GM12878 (cell line): Measurements from ENCODE around the gene TECTB. TPM values are rescaled to one million over a fixed set of nuclear protein-coding genes. Genes with fewer than 3 reads are reported as not detected.

Experiments used
- ATAC-seq: fragments of 200-7000 bp; cut with Tn5 transposase; 3 replicates; pipeline ENCODE4 v1.9.1; 2020; ENCODE audit warnings: mild to moderate bottlenecking, moderate library complexity
- BruUV-seq: library from RNA; stranded (reverse); fragments of 400-500 nt; replicated peaks from 2 replicates; lab custom pipeline; 2021; lab: Mats Ljungman, UMichigan
- CTCF ChIA-PET: fragments of 300-600 bp; sonication (Branson Sonifier 250); formaldehyde crosslinking; extraction: SDS; loops from one replicate; lab custom pipeline; 2021; ENCODE audit warnings: inconsistent platforms; lab: Yijun Ruan, JAX
- POLR2A ChIA-PET: fragments of 350-600 bp; formaldehyde crosslinking; extraction: SDS; loops from one replicate; lab custom pipeline; 2021; ENCODE audit warnings: inconsistent platforms; lab: Charles Lee
- RAD21 ChIA-PET: fragments of 300-600 bp; sonication (Branson Sonifier 250); formaldehyde crosslinking; loops from one replicate; lab custom pipeline; 2023; ENCODE audit warnings: antibody characterized with exemption; ENCODE audit not compliant: unreplicated experiment; lab: Charles Lee
- SMC1A ChIA-PET: fragments of 300-600 bp; sonication (Branson Sonifier 250); formaldehyde crosslinking; loops from one replicate; lab custom pipeline; 2023; ENCODE audit not compliant: unreplicated experiment, uncharacterized antibody; lab: Charles Lee
- DNase-seq: peaks from one replicate; pipeline ENCODE4 v3.0.0-alpha.2; 2011; ENCODE audit warnings: low read depth, low spot score
- FAIRE-seq: peaks from 3 replicates; lab custom pipeline; 2011; peaks lifted over from hg19 to GRCh38; lab: Jason Lieb, UNC
- H2AFZ ChIP-seq: 2 replicates; pipeline ENCODE4 v1.6.0; 2011; ENCODE audit warnings: low read depth, low read length, control low read depth; ENCODE audit not compliant: control insufficient read depth
- H3K27ac ChIP-seq: 2 replicates; pipeline ENCODE4 v1.5.1; 2011; ENCODE audit warnings: control low read depth; ENCODE audit not compliant: control insufficient read depth, insufficient read depth
- H3K27me3 ChIP-seq, 2 experiments: replicated peaks in 1 of 2; 2 replicates each; pipeline versions ENCODE4 v1.6.0 to v1.6.1; 2011; ENCODE audit warnings: low read length in 1 of 2; ENCODE audit not compliant: control insufficient read depth in 2 of 2, insufficient read depth in 2 of 2
- H3K36me3 ChIP-seq, 2 experiments: 2 replicates each; pipeline ENCODE4 v1.5.1; 2011; ENCODE audit warnings: low read length in 1 of 2; ENCODE audit not compliant: control insufficient read depth in 2 of 2, insufficient read depth in 2 of 2
- H3K4me1 ChIP-seq: 2 replicates; pipeline ENCODE4 v1.6.1; 2011; ENCODE audit warnings: mild to moderate bottlenecking, low read length, moderate library complexity, mixed read lengths; ENCODE audit not compliant: control insufficient read depth, insufficient read depth
- H3K4me2 ChIP-seq: 2 replicates; pipeline ENCODE4 v1.6.0; 2011; ENCODE audit warnings: control low read depth; ENCODE audit not compliant: control insufficient read depth, insufficient read depth
- H3K4me3 ChIP-seq: fragments of 200-600 bp; sonication (generic); 2 replicates; pipeline ENCODE4 v1.5.1; 2016
- H3K79me2 ChIP-seq: 2 replicates; pipeline ENCODE4 v1.6.0; 2011; ENCODE audit warnings: low read length; ENCODE audit not compliant: control insufficient read depth, insufficient read depth
- H3K9ac ChIP-seq: 2 replicates; pipeline ENCODE4 v1.8.0; 2011; ENCODE audit warnings: low read length, control low read depth, mixed read lengths; ENCODE audit not compliant: control insufficient read depth, insufficient read depth
- H3K9me3 ChIP-seq: replicated peaks from 3 replicates; pipeline ENCODE4 v1.5.1; 2011; ENCODE audit warnings: mild to moderate bottlenecking, low read length; ENCODE audit not compliant: control insufficient read depth, insufficient read depth
- H4K20me1 ChIP-seq: 2 replicates; pipeline ENCODE4 v1.6.0; 2011; ENCODE audit not compliant: control insufficient read depth, insufficient read depth
- BACH1 ChIP-seq: fragments of 450-650 bp; IDR thresholded peaks from 2 replicates; pipeline ENCODE4 v1.6.1; 2017; ENCODE audit warnings: mild to moderate bottlenecking, borderline replicate concordance
- CEBPB ChIP-seq, 2 experiments: fragments of 150-350 bp in 1 of 2; IDR thresholded peaks; 2 replicates each; pipeline ENCODE4 v1.6.1; 2012 to 2014; ENCODE audit warnings: low read depth in 2 of 2, low read length in 2 of 2, borderline replicate concordance in 1 of 2, inconsistent platforms in 1 of 2
- EP300 ChIP-seq, 2 experiments: fragments of 150-350 bp in 1 of 2; IDR thresholded peaks; 2 replicates each; pipeline ENCODE4 v1.6.1; 2011 to 2012; ENCODE audit warnings: low read depth in 2 of 2, low read length in 2 of 2, borderline replicate concordance in 1 of 2, improper control_type of control experiment in 1 of 2, inconsistent platforms in 1 of 2; ENCODE audit not compliant: control insufficient read depth in 1 of 2
- ESRRA ChIP-seq: IDR thresholded peaks from 2 replicates; pipeline ENCODE4 v1.6.1; 2012; ENCODE audit warnings: mild to moderate bottlenecking, low read length, improper control_type of control experiment
- FOXK2 ChIP-seq: fragments of 450-650 bp; IDR thresholded peaks from 2 replicates; pipeline ENCODE4 v1.6.1; 2017; ENCODE audit warnings: mild to moderate bottlenecking, moderate library complexity
- TAF1 ChIP-seq: IDR thresholded peaks from 2 replicates; pipeline ENCODE4 v1.6.1; 2011; ENCODE audit warnings: mild to moderate bottlenecking, low read depth, low read length, borderline replicate concordance
- WGBS: methylation state at CpG from one replicate; pipeline ENCODE4 v1.1.6; 2016; ENCODE audit warnings: low lambda C conversion rate; ENCODE audit not compliant: insufficient replicate concordance, insufficient coverage; ENCODE audit errors: missing lambda C conversion rate; 5-methylcytosine and 5-hydroxymethylcytosine counted together
- in situ Hi-C: fragments of 300-500 bp; cut with MboI; formaldehyde crosslinking; loops from 9 replicates; pipeline ENCODE4 v1.14.3; 2018; ENCODE audit warnings: mixed read lengths
- intact Hi-C: fragments of 100-400 bp; cut with micrococcal nuclease; formaldehyde crosslinking; loops from one replicate; pipeline ENCODE4 v1.14.2; 2022; ENCODE audit not compliant: unreplicated experiment
- polyA plus RNA-seq, 11 experiments: library from polyadenylated mRNA; depleted of rRNA in 4 of 11; unstranded in 6 of 11; stranded (reverse) in 5 of 11; fragments of >200 nt; fragmentation: Nextera tagmentation in 4 of 11; fragmentation: Illumina TruSeq in 1 of 11; extraction: Ambion mirVana in 4 of 11; extraction: Trizol in 1 of 11; gene quantifications; 1 replicate in 1 of 11; 2 replicates in 10 of 11; pipeline versions ENCODE4 v1.2.1 to v1.2.3, GENCODE V29; 2011 to 2016; ENCODE audit warnings: inconsistent platforms in 2 of 11, missing spikeins in 2 of 11, low read depth in 1 of 11
- total RNA-seq, 4 experiments: library from RNA; depleted of rRNA in 3 of 4; stranded (reverse); fragments of >200 nt in 3 of 4; fragmentation: Illumina TruSeq in 1 of 4; extraction: Trizol in 1 of 4; gene quantifications; 2 replicates each; pipeline versions ENCODE4 v1.2.1 to v1.2.3, GENCODE V29; 2013 to 2021
- TF ChIP-seq, protein P1 (sequence below): fragments of 450-650 bp; IDR thresholded peaks from 2 replicates; pipeline ENCODE4 v1.6.1; 2018; ENCODE audit warnings: borderline replicate concordance, mild to moderate bottlenecking; ENCODE audit not compliant: partially characterized antibody
- TF ChIP-seq, protein P2 (sequence below): fragments of 450-650 bp; formaldehyde crosslinking; IDR thresholded peaks from 2 replicates; pipeline ENCODE4 v1.4.0; 2020; ENCODE audit warnings: mild to moderate bottlenecking, moderate library complexity
- TF ChIP-seq, protein P3 (sequence below): fragments of 450-650 bp; conservative IDR thresholded peaks from 2 replicates; pipeline ENCODE4 v1.6.1; 2017; ENCODE audit warnings: mild to moderate bottlenecking, moderate library complexity

TECTB gene
- total and polyA plus RNA-seq, 10 of the 15 experiments (the other 5 are each of a cell fraction or from before 2014, with no cell fraction given), result not detected

DNA sequence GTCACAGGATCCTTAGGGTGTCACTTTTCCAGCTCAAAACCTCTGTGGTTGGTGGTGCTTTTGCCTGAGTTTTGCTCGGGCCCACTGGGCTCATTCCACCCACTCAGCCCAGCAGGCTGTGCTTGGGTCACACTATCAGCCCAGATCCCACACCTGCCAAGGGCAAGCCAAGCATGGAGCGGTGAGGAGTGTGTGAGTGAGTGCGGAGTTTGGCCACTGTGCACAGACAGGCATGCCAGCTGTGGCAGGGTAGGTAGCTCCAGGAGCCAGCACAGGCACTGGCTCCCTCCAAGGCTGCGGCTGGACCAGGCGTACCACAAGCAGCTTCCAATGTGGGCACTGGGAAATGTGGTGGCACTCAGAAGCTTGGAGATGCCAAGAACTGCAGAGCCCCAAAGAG lies 43.9 kb upstream of the TECTB start (continued):
- TF ChIP-seq, protein P1, sequence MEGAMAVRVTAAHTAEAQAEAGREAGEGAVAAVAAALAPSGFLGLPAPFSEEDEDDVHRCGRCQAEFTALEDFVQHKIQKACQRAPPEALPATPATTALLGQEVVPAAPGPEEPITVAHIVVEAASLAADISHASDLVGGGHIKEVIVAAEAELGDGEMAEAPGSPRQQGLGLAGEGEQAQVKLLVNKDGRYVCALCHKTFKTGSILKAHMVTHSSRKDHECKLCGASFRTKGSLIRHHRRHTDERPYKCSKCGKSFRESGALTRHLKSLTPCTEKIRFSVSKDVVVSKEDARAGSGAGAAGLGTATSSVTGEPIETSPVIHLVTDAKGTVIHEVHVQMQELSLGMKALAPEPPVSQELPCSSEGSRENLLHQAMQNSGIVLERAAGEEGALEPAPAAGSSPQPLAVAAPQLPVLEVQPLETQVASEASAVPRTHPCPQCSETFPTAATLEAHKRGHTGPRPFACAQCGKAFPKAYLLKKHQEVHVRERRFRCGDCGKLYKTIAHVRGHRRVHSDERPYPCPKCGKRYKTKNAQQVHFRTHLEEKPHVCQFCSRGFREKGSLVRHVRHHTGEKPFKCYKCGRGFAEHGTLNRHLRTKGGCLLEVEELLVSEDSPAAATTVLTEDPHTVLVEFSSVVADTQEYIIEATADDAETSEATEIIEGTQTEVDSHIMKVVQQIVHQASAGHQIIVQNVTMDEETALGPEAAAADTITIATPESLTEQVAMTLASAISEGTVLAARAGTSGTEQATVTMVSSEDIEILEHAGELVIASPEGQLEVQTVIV, result no peak
- TF ChIP-seq, protein P2, sequence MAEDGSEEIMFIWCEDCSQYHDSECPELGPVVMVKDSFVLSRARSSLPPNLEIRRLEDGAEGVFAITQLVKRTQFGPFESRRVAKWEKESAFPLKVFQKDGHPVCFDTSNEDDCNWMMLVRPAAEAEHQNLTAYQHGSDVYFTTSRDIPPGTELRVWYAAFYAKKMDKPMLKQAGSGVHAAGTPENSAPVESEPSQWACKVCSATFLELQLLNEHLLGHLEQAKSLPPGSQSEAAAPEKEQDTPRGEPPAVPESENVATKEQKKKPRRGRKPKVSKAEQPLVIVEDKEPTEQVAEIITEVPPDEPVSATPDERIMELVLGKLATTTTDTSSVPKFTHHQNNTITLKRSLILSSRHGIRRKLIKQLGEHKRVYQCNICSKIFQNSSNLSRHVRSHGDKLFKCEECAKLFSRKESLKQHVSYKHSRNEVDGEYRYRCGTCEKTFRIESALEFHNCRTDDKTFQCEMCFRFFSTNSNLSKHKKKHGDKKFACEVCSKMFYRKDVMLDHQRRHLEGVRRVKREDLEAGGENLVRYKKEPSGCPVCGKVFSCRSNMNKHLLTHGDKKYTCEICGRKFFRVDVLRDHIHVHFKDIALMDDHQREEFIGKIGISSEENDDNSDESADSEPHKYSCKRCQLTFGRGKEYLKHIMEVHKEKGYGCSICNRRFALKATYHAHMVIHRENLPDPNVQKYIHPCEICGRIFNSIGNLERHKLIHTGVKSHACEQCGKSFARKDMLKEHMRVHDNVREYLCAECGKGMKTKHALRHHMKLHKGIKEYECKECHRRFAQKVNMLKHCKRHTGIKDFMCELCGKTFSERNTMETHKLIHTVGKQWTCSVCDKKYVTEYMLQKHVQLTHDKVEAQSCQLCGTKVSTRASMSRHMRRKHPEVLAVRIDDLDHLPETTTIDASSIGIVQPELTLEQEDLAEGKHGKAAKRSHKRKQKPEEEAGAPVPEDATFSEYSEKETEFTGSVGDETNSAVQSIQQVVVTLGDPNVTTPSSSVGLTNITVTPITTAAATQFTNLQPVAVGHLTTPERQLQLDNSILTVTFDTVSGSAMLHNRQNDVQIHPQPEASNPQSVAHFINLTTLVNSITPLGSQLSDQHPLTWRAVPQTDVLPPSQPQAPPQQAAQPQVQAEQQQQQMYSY, result no peak

DNA sequence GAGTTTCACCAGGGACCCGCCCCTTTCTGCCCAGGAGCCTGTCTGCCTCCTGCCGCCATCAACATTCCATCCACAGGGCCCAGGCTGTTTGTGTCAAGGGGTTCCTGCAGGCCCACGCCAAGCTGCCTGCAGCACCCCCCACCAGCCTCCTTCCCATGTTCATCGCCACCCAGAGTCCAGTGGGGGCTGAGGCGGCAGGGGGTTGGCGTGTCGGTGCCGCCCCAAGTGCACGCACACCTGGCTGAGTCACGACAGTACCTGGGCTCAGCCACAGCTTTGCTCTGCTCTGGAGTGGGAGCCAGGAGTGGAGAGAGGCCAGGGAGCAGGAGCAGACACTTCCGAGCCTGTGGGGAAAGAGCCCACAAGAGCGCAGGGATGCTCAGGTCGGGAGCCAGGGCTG lies 42.8 kb upstream of the TECTB start:
- no peak for FAIRE-seq
- intact Hi-C loops, result no loop called here

More for the DNA sequence above, 42.8 kb upstream of the TECTB start:
- Histone ChIP-seq H4K20me1 (no peaks in the 10 kb centered on the region), H3K27me3 (no peaks in the 10 kb centered on the region), H3K9ac (no peak overlapping the region), H3K27ac (no peak overlapping the region)
- RAD21 ChIA-PET, result no interaction called here
- in situ Hi-C loops, result no loop called here
- SMC1A ChIA-PET, result no interaction called here
- no peak for ATAC-seq
- TF ChIP-seq BACH1 (no peak), CEBPB (IDR thresholded peaks at IDR 0.05; ENCODE audit: borderline replicate concordance in 1 of 2, low read depth in 2 of 2, low read length in 2 of 2) (no peak), ESRRA (no peak), EP300 (IDR thresholded peaks at IDR 0.05; ENCODE audit: borderline replicate concordance in 1 of 2, control insufficient read depth in 1 of 2, low read depth in 2 of 2, low read length in 2 of 2) (no peak), TAF1 (no peak), FOXK2 (no peak)
- TF ChIP-seq, protein P3, sequence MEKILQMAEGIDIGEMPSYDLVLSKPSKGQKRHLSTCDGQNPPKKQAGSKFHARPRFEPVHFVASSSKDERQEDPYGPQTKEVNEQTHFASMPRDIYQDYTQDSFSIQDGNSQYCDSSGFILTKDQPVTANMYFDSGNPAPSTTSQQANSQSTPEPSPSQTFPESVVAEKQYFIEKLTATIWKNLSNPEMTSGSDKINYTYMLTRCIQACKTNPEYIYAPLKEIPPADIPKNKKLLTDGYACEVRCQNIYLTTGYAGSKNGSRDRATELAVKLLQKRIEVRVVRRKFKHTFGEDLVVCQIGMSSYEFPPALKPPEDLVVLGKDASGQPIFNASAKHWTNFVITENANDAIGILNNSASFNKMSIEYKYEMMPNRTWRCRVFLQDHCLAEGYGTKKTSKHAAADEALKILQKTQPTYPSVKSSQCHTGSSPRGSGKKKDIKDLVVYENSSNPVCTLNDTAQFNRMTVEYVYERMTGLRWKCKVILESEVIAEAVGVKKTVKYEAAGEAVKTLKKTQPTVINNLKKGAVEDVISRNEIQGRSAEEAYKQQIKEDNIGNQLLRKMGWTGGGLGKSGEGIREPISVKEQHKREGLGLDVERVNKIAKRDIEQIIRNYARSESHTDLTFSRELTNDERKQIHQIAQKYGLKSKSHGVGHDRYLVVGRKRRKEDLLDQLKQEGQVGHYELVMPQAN, result no peak
- TF ChIP-seq, all 136 proteins: peak for 0
- Histone ChIP-seq H3K4me2 (no peak overlapping the region), H3K4me1 (no peaks in the 10 kb centered on the region), H3K79me2 (no peaks in the 10 kb centered on the region), H3K4me3 (no peak overlapping the region), H3K36me3 (no peaks in the 10 kb centered on the region), H3K9me3 (peaks cover 4% of the 10 kb centered on the region; the same call in 1 of the 3 replicates), H2AFZ (no peak overlapping the region)
- WGBS, result 59% methylated on average over 13 of the region's 13 CpGs
- BruUV-seq, result no TSS peak
- ChIA-PET POLR2A (no interaction called here), CTCF (no interaction called here)
- no peak for DNase-seq
